ENCODE data around the gene PDZD8.

DNA sequence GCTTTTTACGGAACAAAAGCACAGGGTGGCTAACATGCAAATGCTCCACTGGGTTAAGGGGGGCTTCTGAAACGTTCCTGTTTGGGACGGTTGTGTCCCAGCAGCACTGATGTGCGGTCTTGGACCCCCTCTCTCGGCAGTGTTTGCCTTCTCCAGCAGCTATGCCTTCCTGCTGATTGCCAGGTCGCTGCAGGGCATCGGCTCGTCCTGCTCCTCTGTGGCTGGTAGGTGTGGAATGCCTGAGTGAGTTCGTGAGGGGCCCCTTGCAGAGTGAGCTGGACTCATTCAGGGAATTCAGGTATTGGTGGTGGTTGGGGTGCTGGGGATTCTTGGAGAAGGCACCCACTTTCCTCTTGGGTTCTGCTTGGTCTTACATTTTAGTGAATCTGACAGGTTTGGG, 121.3 kb downstream of the PDZD8 start:
- TF ChIP-seq, protein P1, sequence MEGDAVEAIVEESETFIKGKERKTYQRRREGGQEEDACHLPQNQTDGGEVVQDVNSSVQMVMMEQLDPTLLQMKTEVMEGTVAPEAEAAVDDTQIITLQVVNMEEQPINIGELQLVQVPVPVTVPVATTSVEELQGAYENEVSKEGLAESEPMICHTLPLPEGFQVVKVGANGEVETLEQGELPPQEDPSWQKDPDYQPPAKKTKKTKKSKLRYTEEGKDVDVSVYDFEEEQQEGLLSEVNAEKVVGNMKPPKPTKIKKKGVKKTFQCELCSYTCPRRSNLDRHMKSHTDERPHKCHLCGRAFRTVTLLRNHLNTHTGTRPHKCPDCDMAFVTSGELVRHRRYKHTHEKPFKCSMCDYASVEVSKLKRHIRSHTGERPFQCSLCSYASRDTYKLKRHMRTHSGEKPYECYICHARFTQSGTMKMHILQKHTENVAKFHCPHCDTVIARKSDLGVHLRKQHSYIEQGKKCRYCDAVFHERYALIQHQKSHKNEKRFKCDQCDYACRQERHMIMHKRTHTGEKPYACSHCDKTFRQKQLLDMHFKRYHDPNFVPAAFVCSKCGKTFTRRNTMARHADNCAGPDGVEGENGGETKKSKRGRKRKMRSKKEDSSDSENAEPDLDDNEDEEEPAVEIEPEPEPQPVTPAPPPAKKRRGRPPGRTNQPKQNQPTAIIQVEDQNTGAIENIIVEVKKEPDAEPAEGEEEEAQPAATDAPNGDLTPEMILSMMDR (optimal IDR thresholded peaks at IDR 0.05 in 1 of 3, IDR thresholded peaks at IDR 0.05 in 1 of 3, conservative IDR thresholded peaks at IDR 0.05 in 1 of 3; ENCODE audit: extremely low read depth in 1 of 3, insufficient read depth in 2 of 3, low read length in 3 of 3): no peak
- TF ChIP-seq EZH2 (IDR thresholded peaks at IDR 0.05; ENCODE audit: low read length): no peak
